ENCODE data around the gene TOMM5.

DNA sequence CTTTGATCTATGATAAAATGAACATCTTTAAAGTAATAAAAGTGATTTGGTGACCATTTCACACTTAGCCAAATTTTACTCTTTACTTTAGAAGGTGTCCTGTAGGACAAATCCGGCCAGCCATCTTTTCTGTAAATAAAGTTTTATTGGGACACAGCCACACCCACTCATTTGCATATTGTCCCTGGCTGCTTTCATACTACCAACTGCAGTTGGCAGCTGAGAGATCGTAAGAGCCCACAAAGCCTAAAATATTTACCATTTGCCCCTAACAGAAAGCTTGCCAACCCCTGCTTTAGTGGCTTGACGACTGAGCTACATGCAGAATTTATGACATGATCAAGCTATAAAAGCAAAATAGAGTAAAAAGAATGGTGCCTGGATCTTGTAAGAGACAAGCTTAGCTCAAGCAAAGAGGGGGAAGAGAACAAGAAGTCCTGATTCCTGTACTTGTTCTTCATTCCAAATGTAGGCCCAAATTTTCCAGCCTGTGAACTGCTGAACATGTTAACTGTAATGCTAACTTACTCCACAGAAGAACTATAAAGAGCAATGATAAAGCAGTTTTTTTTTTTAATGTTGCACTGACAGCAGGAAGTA, 8.8 kb downstream of the TOMM5 start:
- TF ChIP-seq, protein P1, sequence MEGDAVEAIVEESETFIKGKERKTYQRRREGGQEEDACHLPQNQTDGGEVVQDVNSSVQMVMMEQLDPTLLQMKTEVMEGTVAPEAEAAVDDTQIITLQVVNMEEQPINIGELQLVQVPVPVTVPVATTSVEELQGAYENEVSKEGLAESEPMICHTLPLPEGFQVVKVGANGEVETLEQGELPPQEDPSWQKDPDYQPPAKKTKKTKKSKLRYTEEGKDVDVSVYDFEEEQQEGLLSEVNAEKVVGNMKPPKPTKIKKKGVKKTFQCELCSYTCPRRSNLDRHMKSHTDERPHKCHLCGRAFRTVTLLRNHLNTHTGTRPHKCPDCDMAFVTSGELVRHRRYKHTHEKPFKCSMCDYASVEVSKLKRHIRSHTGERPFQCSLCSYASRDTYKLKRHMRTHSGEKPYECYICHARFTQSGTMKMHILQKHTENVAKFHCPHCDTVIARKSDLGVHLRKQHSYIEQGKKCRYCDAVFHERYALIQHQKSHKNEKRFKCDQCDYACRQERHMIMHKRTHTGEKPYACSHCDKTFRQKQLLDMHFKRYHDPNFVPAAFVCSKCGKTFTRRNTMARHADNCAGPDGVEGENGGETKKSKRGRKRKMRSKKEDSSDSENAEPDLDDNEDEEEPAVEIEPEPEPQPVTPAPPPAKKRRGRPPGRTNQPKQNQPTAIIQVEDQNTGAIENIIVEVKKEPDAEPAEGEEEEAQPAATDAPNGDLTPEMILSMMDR (conservative IDR thresholded peaks at IDR 0.05; ENCODE audit: low read length) = no peak
- TF ChIP-seq EZH2phosphoT487 (IDR thresholded peaks at IDR 0.05; ENCODE audit: borderline replicate concordance) = no peak
